ENCODE measurements around the gene CXCR4.

DNA sequence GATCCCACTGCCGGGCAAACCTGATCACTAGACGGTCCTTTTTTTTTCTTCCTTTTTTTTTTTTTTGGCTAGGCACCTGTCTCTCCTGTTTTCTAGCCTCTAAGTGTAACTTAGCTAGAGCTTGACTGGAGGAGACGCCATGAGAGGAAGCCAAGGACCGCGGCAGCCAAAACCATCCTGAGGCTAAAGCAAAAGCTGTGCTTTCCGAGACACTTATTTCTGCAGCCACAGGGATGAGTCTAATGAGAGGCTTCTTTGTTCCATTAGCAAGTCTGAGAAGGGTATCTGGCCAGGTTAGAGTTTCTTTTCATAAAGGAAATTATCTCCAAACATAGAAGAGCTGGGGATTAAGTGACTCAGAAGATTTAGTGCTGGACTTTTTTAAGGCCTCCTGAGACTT lies 7.3 kb upstream of the CXCR4 start:
- TF ChIP-seq, protein P1, sequence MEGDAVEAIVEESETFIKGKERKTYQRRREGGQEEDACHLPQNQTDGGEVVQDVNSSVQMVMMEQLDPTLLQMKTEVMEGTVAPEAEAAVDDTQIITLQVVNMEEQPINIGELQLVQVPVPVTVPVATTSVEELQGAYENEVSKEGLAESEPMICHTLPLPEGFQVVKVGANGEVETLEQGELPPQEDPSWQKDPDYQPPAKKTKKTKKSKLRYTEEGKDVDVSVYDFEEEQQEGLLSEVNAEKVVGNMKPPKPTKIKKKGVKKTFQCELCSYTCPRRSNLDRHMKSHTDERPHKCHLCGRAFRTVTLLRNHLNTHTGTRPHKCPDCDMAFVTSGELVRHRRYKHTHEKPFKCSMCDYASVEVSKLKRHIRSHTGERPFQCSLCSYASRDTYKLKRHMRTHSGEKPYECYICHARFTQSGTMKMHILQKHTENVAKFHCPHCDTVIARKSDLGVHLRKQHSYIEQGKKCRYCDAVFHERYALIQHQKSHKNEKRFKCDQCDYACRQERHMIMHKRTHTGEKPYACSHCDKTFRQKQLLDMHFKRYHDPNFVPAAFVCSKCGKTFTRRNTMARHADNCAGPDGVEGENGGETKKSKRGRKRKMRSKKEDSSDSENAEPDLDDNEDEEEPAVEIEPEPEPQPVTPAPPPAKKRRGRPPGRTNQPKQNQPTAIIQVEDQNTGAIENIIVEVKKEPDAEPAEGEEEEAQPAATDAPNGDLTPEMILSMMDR (IDR thresholded peaks at IDR 0.05): no peak
- no peak for TF ChIP-seq POLR2A (IDR thresholded peaks at IDR 0.05)
